Peyer's patch (tissue), 4 donors: ENCODE data around the gene C20orf204. TPM values are rescaled to one million over a fixed set of nuclear protein-coding genes. Genes with fewer than 3 reads are reported as not detected.

ENCODE experiments used
- DNase-seq, 3 donors: peaks; one replicate each; pipeline ENCODE4 v3.0.0-alpha.2; 2017 to 2019
- H3K27ac ChIP-seq, 4 donors: fragments of 200-600 bp; sonication (generic); one replicate each; pipeline ENCODE4 v1.5.1; 2016 to 2019
- H3K27me3 ChIP-seq, 2 donors: fragments of 200-600 bp; sonication (generic); one replicate each; pipeline ENCODE4 v1.5.1; 2019
- H3K36me3 ChIP-seq, 3 donors: fragments of 200-600 bp; sonication (generic); one replicate each; pipeline ENCODE4 v1.5.1; 2016 to 2019
- H3K4me1 ChIP-seq, 4 donors: fragments of 200-600 bp; sonication (generic); one replicate each; pipeline ENCODE4 v1.5.1; 2016 to 2019
- H3K4me3 ChIP-seq, 4 donors: fragments of 200-600 bp; sonication (generic); 1 replicate in 3 of 4; 2 replicates in 1 of 4; pipeline ENCODE4 v1.5.1; 2016 to 2019; ENCODE audit warnings: mild to moderate bottlenecking in 1 of 4
- H3K9me3 ChIP-seq, 4 donors: fragments of 200-600 bp; sonication (generic); one replicate each; pipeline ENCODE4 v1.5.1; 2016 to 2019; ENCODE audit warnings: mild to moderate bottlenecking in 1 of 4
- CTCF ChIP-seq, 6 experiments: fragments of 450-650 bp in 4 of 6; fragments of 200-600 bp in 2 of 6; sonication (generic) in 1 of 6; IDR thresholded peaks; one replicate each; pipeline ENCODE4 v1.5.1; 2017 to 2019; ENCODE audit warnings: antibody characterized with exemption in 6 of 6, mild to moderate bottlenecking in 3 of 6, moderate library complexity in 1 of 6
- POLR2A ChIP-seq, 2 donors: fragments of 450-650 bp; IDR thresholded peaks; one replicate each; pipeline ENCODE4 v1.5.1; 2017; ENCODE audit warnings: antibody characterized with exemption in 2 of 2, mild to moderate bottlenecking in 2 of 2, moderate library complexity in 2 of 2
- total RNA-seq, 4 donors: library from RNA; depleted of rRNA; stranded (reverse); fragments of >200 nt; gene quantifications; one replicate each; pipeline ENCODE4 v1.1.0, GENCODE V29; 2016

Gene C20orf204
- total RNA-seq, 4 donors from 2014 or later: 0.18 to 2.1 (median 1.1) TPM

- no peaks in the 10 kb centered on the region for H3K27me3 ChIP-seq
- peaks cover 0 to 3% (median 2%) of the 10 kb centered on the region in 4 donors for H3K4me1 ChIP-seq
- no peak overlapping the region for H3K27ac ChIP-seq
- H3K9me3 ChIP-seq: no peaks in the 10 kb centered on the region
- peaks cover 0 to 98% (median 10%) of the 10 kb centered on the region in 3 donors for H3K36me3 ChIP-seq
- TF ChIP-seq POLR2A (IDR thresholded peaks at IDR 0.05): no peak
- TF ChIP-seq CTCF (IDR thresholded peaks at IDR 0.05): no peak
- no peak for DNase-seq
- H3K4me3 ChIP-seq: no peak overlapping the region
These were observed 6.5 kb upstream of the C20orf204 start for GRCh38 chr20:64029293-64030117.

- Histone ChIP-seq H3K27me3 (no peaks in the 10 kb centered on the region), H3K9me3 (no peaks in the 10 kb centered on the region), H3K4me1 (no peaks in the 10 kb centered on the region), H3K4me3 (no peak overlapping the region), H3K27ac (no peak overlapping the region), H3K36me3 (peaks cover 0 to 98% (median 10%) of the 10 kb centered on the region in 3 donors)
- TF ChIP-seq POLR2A (IDR thresholded peaks at IDR 0.05): no peak
- no peak for TF ChIP-seq CTCF (IDR thresholded peaks at IDR 0.05)
- no peak for DNase-seq
These were observed 5.4 kb upstream of the C20orf204 start for GRCh38 chr20:64030371-64031134.

- TF ChIP-seq CTCF (IDR thresholded peaks at IDR 0.05) (no peak), POLR2A (IDR thresholded peaks at IDR 0.05) (no peak)
- DNase-seq: no peak
- Histone ChIP-seq H3K4me1 (peaks cover 0 to 7% (median 0%) of the 10 kb centered on the region in 4 donors), H3K27ac (no peak overlapping the region), H3K9me3 (no peaks in the 10 kb centered on the region), H3K27me3 (peaks cover 0 to 9% of the 10 kb centered on the region in 2 donors), H3K36me3 (peaks cover 0 to 86% (median 10%) of the 10 kb centered on the region in 3 donors), H3K4me3 (no peak overlapping the region)
These were observed 4.1 kb upstream of the C20orf204 start for GRCh38 chr20:64031822-64032314.

GRCh38 chr20:64032706-64033624 lies 3.0 kb upstream of the C20orf204 start:
- peaks cover 0 to 19% of the 10 kb centered on the region in 2 donors for H3K27me3 ChIP-seq
- H3K4me3 ChIP-seq: no peak overlapping the region
- peaks cover 0 to 75% (median 10%) of the 10 kb centered on the region in 3 donors for H3K36me3 ChIP-seq
- H3K27ac ChIP-seq: no peak overlapping the region
- no peak for DNase-seq
- peaks cover 0 to 18% (median 3%) of the 10 kb centered on the region in 4 donors for H3K4me1 ChIP-seq
- no peaks in the 10 kb centered on the region for H3K9me3 ChIP-seq
- no peak for TF ChIP-seq CTCF (IDR thresholded peaks at IDR 0.05)
- no peak for TF ChIP-seq POLR2A (IDR thresholded peaks at IDR 0.05)

GRCh38 chr20:64033981-64034493 lies 1.9 kb upstream of the C20orf204 start:
- peaks cover 0 to 65% (median 6%) of the 10 kb centered on the region in 3 donors for H3K36me3 ChIP-seq
- H3K27ac ChIP-seq: no peak overlapping the region
- TF ChIP-seq CTCF (IDR thresholded peaks at IDR 0.05): no peak
- TF ChIP-seq POLR2A (IDR thresholded peaks at IDR 0.05): no peak
- DNase-seq: no peak
- peaks cover 0 to 29% (median 9%) of the 10 kb centered on the region in 4 donors for H3K4me1 ChIP-seq
- H3K4me3 ChIP-seq: no peak overlapping the region
- peaks cover 0 to 19% of the 10 kb centered on the region in 2 donors for H3K27me3 ChIP-seq
- no peaks in the 10 kb centered on the region for H3K9me3 ChIP-seq
